HG03354 (cell line): ENCODE results near the gene SPRTN.
"Not testable (repeated sequence)": the region's sequence is repeated elsewhere in the genome, so short reads cannot be mapped to it uniquely, and the experiment has no call there.

Source experiments
- ATAC-seq: cut with Tn5 transposase; IDR thresholded peaks from one replicate; pipeline ENCODE4 v1.9.1; 2021; ENCODE audit warnings: mild to moderate bottlenecking; ENCODE audit not compliant: unreplicated experiment, poor library complexity, severe bottlenecking

The SPRTN gene

DNA sequence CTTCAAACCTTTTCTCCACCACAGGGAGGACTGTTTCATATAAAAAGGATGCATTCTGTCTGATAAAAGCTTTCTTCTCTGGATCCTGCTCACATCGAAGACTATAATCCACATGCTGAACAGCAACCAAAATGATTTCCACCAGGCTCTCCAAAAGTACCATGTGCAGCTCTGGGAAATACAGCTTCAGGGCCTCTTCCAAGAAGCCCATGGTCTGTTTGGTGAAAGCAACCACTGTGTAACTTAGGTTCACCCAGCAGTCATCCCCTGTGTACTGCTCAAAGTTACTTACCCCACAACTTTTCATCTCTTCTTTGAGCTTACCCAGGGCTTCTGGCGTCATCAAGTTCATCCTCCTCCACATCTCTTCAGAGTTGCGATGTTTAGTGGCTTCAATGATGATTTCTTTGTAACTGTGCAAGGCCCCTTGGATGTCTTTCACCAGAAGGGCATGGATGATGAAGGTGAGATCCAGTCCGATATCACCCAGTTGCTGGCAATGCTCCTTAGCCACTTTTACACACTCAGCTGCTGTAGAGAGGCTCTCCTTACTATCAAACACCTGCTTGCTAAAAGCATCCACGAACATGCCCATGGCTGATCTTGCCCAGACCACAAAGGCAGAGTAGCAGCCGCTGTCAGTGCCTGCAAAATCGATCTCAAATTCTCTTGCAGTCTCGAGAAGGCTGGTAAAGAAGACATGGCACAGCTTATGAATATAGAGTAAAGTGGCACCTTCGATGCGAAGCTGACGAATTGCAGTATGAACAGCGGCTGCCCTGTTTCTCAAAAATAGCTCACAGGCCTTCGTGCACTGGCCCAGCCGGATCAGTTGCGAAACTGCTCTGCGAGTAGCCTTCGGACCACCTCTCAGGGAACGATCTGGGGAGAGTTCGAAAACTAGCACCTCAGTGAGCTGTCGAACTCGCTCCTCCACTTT, 2.2 kb upstream of the SPRTN start:
- no peak for ATAC-seq

DNA sequence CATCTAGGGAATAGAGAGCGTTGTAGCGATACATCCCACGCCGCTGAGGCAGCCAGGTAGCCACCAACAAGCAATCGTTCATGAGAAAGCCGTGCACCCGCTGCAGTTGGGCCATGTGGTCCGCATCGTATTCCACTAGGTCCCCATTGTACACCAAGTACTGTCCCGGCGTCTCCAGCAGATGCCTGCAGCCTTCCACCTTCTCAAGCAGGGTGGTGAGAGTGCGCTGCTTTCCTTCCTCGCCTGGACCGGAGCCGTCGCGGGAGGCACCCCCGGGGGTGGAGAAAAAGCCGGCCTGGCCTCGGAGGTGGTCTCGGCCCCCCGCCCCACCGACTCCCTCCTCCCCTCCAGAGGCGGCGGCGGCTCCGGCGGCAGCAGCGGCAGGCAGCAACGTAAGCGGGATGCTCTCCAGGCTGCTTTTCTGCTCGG, 1.0 kb upstream of the SPRTN start:
- peak; percentile 16 for ATAC-seq

DNA sequence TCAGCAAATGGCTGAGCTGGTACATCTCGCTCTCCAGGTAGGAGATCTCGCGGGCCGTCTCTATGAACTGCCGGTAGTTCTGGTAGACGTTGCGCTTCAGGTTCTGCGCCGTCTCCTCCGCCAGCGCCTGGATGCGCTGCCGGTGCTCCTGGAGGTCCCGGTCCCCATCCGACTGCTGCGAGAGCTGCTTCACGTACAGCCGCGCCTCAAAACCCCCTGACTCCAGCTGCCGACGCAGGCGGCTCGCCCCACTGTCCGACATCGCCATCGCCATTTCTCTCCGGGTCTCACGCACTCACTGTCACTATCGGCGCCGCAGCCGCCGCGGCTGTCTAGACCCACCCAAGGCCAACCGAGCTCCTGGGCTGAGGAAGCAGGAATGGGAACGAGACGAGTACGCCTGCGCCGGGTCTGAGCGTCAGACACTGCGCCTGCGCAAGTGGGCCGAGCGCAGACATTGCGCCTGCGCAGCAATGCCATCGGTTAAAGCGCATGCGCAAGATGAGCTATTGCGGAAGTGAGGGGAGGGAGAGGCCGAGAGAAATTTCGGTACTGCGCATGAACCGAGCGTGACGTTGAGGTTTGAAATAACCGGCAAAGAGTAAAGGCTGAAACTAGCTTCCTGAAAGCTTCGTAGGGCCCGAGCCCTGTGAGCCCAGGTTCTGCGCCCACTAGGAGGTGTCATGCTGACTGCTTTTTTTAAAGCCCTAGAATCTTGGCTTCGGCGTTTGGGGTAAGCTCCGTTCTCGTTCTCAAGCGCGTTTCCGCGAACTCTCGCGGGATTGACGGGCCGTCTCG, 422 bp upstream of the SPRTN start, which contains the start of gene EXOC8:
Gene EXOC8 (minus strand): TSS at position 381 of the 798 bp plus-strand sequence. CDS start 107 bp downstream, at position 274.
- ATAC-seq, result peak; percentile 73

DNA sequence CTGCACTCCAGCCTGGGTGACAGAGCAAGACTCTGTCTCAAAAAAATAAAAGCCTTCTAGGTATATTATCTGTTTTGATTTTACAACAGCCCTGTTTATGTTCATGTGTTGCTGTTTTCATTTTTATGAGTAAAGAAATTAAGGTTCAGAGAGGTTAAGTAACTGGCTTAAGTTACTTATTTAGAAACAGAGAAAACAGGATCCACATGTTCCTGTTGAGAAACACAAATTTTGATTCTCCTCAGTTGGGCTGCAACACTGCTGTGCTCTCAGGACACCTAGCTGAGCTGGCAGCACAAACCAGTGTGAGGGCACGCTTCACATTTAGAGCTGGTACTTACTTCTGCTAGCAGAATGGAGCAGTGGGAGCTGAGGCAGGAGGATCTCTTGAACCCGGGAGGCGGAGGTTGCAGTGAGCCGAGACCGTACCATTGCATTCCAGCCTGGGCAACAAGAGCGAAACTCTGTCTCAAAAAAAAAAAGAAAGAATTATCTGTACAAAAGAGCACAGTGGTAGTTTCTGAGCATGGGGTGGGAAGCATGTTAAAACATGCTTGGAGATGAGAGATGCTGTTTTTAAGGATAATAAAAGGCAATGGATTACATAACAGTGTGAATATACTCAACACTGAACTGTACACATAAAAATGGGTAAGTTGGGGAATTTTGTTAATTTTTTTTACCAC, 2.4 kb downstream of the SPRTN start:
- ATAC-seq, result no peak

DNA sequence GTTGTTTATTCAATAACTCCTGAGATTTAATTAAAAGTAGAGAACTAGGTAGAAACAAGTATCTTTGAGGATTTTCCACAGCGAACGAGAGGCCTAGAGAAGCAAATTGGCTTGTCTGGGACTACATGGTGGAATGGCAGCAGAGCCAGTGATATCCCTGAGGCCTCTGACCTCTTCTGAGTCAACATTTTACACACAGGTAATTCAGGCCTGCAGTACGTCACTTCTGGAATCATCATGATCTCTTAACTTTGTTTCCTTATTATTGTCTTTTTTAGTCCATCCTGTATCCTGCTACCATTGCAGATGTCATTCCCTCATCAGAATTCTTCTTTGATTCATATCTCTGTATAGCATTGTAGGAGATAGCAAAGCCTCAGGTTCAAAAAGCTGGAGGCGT, 9.9 kb downstream of the SPRTN start:
- no peak for ATAC-seq

DNA sequence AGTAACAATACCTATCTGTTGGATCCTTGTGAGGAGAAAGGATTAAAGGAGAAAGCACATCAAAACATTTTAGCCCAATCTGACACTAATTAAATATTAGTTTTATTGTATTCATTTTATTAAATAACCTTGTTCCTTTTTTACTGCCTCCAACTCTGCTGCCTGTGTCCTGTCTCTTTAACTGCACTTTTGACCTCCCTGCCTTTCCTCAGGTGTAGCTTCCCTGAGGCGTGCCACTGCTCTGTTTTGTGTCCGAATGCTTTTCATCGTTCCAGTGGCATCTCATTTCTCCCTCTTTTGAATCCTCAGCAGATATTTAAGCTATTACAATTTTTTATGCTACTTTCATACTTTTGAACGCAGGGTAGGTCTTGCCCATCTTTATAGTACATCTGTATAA, 10.3 kb downstream of the SPRTN start:
- no peak for ATAC-seq

DNA sequence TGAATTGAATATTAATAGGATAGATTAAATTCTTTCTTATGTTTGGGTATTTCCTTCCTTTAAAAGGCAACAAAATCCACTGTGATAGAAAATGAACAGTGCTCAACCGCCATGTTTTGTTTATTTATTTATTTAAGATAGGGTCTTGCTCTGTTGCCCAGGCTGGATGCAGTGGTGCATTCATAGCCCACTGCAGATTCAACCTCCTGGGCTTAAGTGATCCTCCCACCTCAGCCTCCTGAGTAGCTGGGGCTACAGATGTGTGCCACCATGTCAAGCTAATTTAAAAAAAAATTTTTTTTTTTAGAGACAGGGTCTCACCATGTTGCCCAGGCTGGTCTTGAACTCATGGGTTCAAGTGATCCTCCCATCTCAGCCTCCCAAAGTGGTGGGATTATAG, 10.8 kb downstream of the SPRTN start:
- not testable (repeated sequence) for ATAC-seq

DNA sequence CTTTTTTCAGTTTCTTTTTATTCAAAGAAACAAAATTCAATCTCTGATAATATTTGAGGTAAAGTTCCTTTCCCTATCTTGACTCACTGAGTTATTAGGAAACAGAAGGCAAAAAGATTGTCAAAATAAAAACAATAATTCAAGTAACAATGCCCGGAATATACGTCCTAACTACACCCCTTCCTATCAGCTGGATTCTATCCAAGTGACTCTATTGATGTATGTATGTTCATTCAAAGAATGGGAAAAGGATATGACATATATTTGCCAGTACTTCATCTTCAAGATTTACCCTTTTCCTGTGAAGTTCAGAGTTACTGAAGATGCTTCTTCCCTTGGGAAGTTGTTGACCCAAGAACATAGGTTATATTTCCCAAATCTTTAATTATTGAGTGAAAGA, 13.7 kb downstream of the SPRTN start:
- ATAC-seq, result no peak

DNA sequence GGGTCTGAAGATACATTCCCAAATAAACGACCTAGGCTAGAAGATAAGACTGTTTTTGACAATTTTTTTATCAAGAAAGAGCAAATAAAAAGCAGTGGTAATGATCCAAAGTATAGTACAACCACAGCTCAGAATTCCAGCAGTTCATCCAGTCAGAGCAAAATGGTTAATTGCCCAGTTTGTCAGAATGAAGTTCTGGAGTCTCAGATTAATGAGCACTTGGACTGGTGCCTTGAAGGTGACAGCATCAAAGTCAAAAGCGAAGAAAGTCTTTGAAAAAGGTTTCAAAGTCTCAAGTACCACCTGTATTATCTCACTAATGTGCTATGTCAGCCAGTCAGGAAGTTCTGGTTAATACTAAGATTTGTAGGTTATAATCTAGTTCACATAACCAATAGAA, 15.0 kb downstream of the SPRTN start:
- no peak for ATAC-seq

DNA sequence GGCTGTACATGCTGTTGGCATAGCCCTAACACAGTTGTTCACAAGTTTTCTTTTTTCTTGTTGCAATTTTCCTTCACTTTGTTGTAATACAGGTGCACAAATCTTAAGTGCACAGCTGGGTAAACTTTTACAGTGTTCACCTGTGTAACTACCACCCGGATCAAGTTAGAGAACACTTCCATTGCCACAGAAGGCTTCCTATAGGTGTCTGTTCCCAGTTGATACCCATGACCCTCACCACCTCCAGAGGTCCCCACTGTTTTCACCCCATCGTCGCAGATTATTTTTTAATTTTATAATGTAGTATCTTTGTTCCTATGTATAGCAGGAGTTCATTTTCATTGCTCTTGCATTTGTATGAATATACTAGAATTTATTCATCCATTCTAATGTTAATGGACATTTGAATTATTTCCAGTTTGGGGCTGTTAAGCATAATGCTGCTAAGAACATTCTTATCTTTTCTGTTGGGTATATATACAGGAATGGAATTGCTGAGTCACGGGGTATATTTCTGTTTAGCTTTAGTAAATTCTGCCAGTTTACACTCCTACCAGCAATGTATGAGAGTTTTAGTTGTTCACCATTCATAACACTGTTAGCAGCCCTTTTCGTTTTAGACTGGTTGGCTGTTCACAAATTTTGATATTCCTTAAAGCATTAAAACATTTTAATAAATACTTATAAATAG, 16.4 kb downstream of the SPRTN start:
- ATAC-seq, result no peak

DNA sequence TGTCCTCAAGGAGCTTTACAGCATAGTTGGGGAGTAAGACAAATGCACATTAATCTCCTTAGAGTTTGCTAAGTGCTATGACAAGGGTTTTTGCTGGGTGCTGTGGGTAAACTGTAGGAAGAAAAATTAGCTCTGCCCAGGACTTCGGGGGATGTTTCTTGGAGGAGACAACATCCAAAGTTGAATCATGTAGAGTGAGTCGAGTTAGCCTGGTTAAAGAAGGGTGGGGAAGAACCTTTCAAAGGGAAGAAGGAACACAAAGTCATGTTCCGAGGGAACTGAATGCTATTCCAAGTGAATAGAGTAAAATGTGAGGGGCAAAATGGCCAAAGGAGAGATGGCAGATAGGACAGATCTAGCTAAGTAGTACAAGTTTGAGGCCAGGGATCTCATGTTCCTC, 17.1 kb downstream of the SPRTN start:
- ATAC-seq, result no peak

DNA sequence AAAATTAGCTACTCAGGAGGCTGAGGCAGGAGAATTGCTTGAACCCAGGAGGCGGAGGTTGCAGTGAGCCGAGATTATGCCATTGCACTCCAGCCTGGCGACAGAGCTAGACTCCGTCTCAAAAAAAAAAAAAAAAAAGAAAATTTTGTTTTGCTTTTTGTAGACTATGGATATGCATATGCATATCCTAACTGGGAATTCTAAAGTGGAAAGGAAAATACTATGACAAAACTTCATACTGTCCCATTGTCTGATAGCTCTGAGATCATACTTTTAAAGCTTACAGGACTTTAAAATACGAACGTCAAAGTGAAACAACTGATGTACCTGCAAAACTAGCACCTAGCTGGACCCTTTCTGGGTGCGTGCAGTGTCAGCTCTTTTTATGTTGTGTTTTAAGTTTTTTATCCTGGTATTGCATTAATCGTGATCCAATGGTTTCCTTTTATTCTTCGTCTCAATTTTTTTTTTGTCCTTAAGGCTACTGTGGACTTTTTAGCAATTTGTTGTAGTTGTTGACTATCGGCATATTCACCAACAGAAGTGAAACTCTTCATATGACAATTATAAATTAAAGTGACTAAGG, 19.2 kb downstream of the SPRTN start:
- ATAC-seq, result no peak

DNA sequence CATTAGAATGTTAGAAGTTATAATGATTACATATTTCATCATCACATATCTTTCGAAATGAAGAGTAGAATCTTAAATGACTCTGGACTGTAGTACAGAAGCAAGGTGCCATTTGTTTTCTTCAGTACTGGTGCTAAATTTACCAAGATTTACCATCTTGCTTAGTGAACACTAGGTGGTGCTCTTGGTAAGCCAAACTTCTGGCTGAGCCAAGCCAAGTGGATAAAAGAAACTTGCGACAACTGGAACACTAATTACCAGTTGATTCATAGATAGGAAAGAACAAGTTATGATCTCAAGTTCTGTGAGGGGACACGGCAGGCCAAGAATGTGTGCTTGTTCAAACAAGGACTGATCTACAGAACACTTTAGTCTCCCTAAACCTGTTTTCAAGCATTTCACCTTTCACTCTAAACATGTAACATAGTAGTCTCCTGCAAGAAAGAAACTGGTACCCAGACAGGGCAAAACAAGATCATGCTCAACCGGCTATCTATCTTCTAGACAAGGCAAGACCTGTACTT, 19.8 kb downstream of the SPRTN start:
- ATAC-seq, result peak; percentile 79

DNA sequence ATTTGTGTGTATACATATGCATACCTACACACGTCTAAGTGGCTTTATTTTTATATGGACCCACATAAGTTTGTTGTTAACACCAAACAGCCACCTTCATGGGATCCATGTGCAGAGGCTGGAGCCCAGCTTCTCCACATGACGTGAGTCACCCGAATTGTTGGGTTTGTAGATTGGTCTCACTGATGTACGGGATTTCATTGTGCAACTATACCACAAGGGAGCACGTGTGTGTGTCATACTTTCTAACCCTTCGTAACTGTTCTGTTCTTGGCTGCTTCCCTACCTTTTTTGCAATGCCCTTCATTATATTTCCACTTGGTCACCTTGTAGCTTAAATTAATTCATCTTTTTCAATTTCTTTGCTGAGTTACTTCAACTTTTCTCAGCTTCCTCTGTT, 21.0 kb downstream of the SPRTN start:
- no peak for ATAC-seq

DNA sequence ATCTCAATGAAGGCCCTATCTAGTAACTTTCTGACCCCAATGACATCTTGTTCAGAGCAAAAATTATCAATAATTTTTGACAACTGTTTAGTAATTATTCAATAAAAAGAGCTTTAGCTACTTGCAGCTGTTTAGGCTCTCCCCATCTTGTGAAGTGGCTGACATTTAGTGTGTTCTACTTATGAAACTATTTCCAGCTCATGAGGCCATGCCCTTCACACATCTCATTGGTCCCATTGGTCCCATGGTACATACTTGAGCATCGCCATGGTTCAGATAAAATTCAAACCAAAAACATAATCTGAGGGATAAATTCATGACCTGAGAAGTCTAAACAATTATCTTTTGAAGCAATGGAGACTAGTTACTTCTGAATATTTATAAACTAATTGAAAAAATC, 24.2 kb downstream of the SPRTN start:
- ATAC-seq, result no peak

DNA sequence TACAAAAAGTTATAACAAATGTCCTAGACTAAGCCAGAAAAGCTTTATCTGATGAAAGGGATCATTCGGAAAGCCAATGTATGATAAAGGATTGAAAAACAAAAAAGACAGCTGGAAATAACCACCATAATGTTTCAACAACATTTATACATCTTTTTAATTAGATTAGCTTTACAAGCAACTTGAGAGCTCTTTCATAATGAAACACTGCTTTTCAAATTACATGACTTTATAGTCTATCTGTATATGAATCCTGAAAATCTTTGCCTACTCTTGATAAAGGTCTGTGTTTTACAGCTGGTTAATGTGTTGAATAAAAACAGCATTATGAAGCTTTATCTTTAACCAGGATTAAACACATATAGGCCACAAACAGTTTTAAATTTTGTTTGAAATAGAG, 25.5 kb downstream of the SPRTN start:
- ATAC-seq, result no peak

DNA sequence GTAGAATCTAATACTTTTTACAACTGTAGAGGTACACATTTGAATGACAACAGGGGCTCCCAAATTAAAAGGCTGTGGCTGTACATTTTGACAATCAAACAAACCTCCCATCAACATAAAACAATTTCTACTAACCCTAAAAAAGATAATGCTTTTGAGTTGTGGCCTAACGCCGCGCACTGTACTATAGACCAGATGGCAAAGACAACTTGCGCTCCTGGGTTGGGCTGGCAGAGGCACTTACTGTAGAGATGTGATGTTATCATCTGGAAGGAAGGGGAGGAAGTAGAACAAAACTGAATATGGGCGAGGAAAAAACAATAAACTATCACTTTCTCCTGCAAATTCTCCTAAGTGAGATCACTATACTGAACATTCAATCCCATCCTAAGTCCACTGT, 26.1 kb downstream of the SPRTN start:
- no peak for ATAC-seq

DNA sequence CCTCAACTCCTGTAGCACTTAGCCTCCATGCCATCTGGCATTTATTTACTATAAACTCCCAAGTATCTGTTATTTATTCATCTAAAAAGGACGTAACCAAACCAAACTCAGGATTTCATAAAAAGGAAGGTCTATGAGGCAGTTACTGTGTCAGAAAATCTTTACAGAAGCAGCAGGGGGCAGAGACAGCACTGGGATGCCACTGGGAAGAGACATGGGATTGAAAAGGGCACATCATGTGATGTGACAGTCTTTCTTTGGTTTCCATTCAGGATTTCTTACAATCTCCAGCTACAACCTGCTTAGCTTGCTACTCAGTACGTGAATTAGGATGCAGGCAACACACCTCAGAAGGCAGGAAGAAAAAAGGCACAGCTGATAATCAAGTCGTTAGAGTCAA, 31.2 kb downstream of the SPRTN start:
- no peak for ATAC-seq

DNA sequence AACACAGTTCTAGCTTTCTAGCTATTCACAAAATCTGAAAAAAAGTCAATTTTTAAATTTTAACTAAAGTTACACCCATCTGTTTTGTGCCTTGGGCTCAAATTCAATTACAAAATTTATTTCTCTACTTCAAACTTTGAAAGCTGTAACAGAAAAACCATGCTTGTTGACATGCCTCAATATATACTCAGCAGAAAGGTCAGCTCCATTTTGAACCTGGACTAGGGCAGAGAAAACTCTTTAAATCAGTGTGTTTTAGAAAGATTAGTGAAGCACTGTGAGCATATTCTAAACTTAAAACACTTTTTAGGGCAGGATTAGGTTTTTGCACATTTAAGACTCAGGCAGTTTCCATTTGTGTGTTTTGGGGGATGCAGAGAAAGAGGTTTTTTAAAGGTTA, 34.4 kb downstream of the SPRTN start:
- no peak for ATAC-seq
